Ovary (tissue), 9 donors: ENCODE measurements around the gene ARPC2. TPM values are rescaled to one million over a fixed set of nuclear protein-coding genes. Genes with fewer than 3 reads are reported as not detected.

Source experiments
- DNase-seq, 5 donors: peaks; one replicate each; pipeline ENCODE4 v3.0.0-alpha.2; 2019 to 2020
- H3K27ac ChIP-seq, 2 donors: fragments of 200-600 bp; one replicate each; pipeline versions ENCODE4 v1.5.1 to v1.8.0; 2019 to 2022
- H3K27me3 ChIP-seq: fragments of 200-600 bp; one replicate; pipeline ENCODE4 v1.8.0; 2022
- H3K36me3 ChIP-seq: fragments of 200-600 bp; sonication (generic); one replicate; pipeline ENCODE4 v1.5.1; 2019
- H3K4me1 ChIP-seq: one replicate; pipeline ENCODE4 v1.8.1; 2013; ENCODE audit warnings: mild to moderate bottlenecking, moderate library complexity; ENCODE audit not compliant: insufficient read depth
- H3K4me3 ChIP-seq: fragments of 200-600 bp; sonication (generic); one replicate; pipeline ENCODE4 v1.5.1; 2017
- H3K9me3 ChIP-seq, 2 donors: fragments of 200-600 bp in 1 of 2; sonication (generic) in 1 of 2; one replicate each; pipeline versions ENCODE4 v1.5.1 to v1.8.1; 2013 to 2019; ENCODE audit warnings: mild to moderate bottlenecking in 1 of 2, moderate library complexity in 1 of 2
- EP300 ChIP-seq: sonication (generic); formaldehyde crosslinking; IDR thresholded peaks from one replicate; pipeline ENCODE4 v1.6.1; 2017; ENCODE audit warnings: antibody characterized with exemption
- POLR2A ChIP-seq: fragments of 450-650 bp; IDR thresholded peaks from one replicate; pipeline ENCODE4 v1.6.1; 2017; ENCODE audit warnings: antibody characterized with exemption, mild to moderate bottlenecking, moderate library complexity
- WGBS, 3 donors: extraction: QIAGEN DNeasy Blood & Tissue Kit in 1 of 3; methylation state at CpG; one replicate each; pipeline versions ENCODE4 v1.1.5 to v1.1.7; 2013 to 2017; 5-methylcytosine and 5-hydroxymethylcytosine counted together
- intact Hi-C, 4 donors: fragments of 100-400 bp; cut with DNase I; formaldehyde crosslinking; loops; one replicate each; pipeline versions ENCODE4 v1.11.0 to v1.15.1; 2022 to 2023
- polyA plus RNA-seq, 2 donors: library from polyadenylated mRNA; stranded (reverse); fragments of 200-250 nt in 1 of 2; fragments of 350-450 nt in 1 of 2; fragmentation: Illumina TruSeq in 1 of 2; extraction: RNeasy Lipid Tissue Mini Kit (QIAGEN cat#74804) in 1 of 2; gene quantifications; one replicate each; pipeline ENCODE4 v1.2.3, GENCODE V29; 2013 to 2014
- total RNA-seq, 7 donors: library from RNA; depleted of rRNA in 2 of 7; stranded (reverse); fragments of >200 nt in 2 of 7; fragmentation: NEBNext Ultra II Directional in 3 of 7; extraction: Animal tissue kit (Norgen Biotek cat#: 25700) in 3 of 7; gene quantifications; one replicate each; pipeline versions ENCODE4 v1.1.0 to v1.2.4, GENCODE V29; 2016 to 2023
- TF ChIP-seq, protein P1 (sequence below), 3 donors: fragments of 450-650 bp in 2 of 3; fragments of 200-600 bp in 1 of 3; IDR thresholded peaks; one replicate each; pipeline versions ENCODE4 v1.5.1 to v1.8.0; 2016 to 2022; ENCODE audit warnings: antibody characterized with exemption in 3 of 3, mild to moderate bottlenecking in 1 of 3
- donor health status: DM: no; HTN: no; CAD: no; lungs with moderate emphysema.
- donor health status: DM: no; HTN: no; CAD: no.
- donor health status: Bipolar disorder and iron deficiency.
- donor health status: DM: yes; HTN: yes; CAD: no.
- donor health status: DM: no; HTN: no; CAD: no.
- donor health status: DM: yes; HTN: yes; CAD: no.

The ARPC2 gene
- total and polyA plus RNA-seq, 9 donors = 135 to 357 (median 170) TPM

DNA sequence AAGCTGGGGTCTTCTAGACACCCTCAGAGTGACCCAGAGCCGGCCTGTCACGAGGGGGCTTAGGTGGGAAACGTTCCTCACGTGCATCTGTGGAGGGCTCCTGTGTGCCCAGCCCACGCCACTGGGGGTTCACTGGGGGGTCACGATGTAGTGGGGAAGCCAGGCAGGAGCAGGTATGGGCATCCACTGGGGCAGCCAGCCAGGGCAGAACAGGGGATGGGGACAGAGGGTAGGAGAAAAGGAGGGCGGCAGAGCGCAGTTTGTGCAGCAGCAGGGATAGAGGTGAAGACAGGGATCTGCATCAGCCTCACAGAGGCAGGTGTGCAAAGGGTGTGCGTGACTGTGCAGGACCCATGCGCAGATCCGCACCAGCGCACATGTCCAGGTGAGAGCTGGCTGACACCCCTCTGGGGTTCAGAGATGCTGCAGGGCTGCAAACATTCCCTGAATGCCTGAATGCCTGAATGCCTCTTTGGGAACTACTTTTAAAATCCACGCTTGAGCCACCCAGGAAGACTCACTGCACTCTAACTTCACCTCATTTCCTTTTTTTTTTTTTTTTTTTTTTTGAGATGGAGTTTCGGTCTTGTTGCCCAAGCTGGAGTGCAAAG is 63.4 kb downstream of the ARPC2 start:
- no peak overlapping the region for H3K27ac ChIP-seq
- intact Hi-C loops = no loop called here
- no peaks in the 10 kb centered on the region for H3K36me3 ChIP-seq
- no peak for TF ChIP-seq EP300
- no peak for TF ChIP-seq POLR2A
- TF ChIP-seq, protein P1, sequence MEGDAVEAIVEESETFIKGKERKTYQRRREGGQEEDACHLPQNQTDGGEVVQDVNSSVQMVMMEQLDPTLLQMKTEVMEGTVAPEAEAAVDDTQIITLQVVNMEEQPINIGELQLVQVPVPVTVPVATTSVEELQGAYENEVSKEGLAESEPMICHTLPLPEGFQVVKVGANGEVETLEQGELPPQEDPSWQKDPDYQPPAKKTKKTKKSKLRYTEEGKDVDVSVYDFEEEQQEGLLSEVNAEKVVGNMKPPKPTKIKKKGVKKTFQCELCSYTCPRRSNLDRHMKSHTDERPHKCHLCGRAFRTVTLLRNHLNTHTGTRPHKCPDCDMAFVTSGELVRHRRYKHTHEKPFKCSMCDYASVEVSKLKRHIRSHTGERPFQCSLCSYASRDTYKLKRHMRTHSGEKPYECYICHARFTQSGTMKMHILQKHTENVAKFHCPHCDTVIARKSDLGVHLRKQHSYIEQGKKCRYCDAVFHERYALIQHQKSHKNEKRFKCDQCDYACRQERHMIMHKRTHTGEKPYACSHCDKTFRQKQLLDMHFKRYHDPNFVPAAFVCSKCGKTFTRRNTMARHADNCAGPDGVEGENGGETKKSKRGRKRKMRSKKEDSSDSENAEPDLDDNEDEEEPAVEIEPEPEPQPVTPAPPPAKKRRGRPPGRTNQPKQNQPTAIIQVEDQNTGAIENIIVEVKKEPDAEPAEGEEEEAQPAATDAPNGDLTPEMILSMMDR (IDR thresholded peaks at IDR 0.05) = no peak
- H3K27me3 ChIP-seq = no peaks in the 10 kb centered on the region
- WGBS, 3 donors = 88 to 93% (median 90%) methylated on average over 14 of the region's 14 CpGs
- H3K9me3 ChIP-seq = no peaks in the 10 kb centered on the region
- peaks cover 10% of the 10 kb centered on the region for H3K4me1 ChIP-seq
- no peak for DNase-seq
- no peak overlapping the region for H3K4me3 ChIP-seq

DNA sequence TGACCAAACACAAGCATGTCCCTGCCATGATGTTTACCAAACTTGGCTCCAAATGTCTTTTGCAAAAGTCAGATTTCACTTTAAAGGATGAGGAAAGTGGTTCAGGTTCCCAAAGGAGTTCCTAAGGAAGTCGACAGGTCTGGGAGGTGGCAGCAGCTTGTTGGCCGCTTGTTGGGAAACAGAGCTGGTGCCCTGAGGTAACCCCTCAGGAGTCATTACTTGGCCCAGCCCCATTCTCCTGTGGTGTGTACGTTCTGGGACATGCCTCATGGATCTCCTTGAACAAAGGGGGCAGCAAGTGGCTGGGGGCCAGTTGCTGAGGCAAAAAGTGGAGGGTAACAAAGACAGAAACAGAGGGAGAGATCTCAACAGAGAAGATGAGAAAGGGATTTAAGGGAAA is 64.5 kb downstream of the ARPC2 start:
- no peak overlapping the region for H3K27ac ChIP-seq
- H3K9me3 ChIP-seq = no peaks in the 10 kb centered on the region
- intact Hi-C loops = no loop called here
- H3K27me3 ChIP-seq = no peaks in the 10 kb centered on the region
- no peak overlapping the region for H3K4me3 ChIP-seq
- TF ChIP-seq, protein P1 (IDR thresholded peaks at IDR 0.05) = no peak
- H3K36me3 ChIP-seq = no peaks in the 10 kb centered on the region
- peaks cover 19% of the 10 kb centered on the region for H3K4me1 ChIP-seq
- 76 to 79% (median 76%) methylated on average over 3 of the region's 3 CpGs for WGBS, 3 donors
- no peak for DNase-seq

DNA sequence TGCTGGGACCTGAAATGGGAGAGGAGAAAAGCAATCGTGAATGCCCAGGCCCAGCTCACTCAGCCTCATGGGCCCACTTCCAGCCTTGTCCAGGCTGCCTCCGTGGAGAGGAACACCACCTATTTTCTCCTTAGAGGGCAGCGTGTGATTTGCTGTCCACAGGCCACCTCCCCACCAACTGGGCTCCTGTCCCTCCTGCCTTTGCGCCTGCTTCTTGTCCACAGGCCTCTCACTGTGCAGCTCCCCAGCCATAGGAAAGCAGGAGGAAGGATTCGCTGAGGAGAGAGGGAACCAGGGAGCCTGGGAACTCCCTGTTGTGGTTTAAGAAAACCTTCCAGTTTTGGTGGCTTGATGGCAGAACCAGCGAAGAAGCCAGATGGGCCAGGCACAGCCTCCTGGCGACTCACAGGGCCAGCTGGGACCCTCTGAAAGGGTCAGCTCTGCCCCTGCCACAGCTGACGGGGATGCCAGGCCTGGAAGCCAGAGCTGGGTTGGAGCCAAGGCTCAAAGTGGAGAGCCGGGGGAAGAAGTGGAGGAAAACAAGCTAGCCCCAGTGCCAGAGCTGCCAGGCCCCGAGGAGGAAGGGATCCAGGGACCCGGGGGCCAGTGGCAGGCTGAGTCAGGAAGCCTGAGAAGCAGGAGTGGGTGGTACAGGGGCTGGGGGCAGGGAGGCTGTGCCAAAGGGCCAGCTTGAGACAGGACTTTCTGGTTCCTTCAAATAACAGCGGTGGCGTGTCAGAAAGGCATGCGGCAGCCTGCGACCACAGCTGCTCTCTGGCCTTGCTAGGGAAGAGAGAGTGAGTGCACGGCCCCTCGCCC is 65.4 kb downstream of the ARPC2 start:
- H3K36me3 ChIP-seq = no peaks in the 10 kb centered on the region
- peaks cover 21% of the 10 kb centered on the region for H3K4me1 ChIP-seq
- TF ChIP-seq POLR2A (no peak), EP300 (no peak)
- TF ChIP-seq, protein P1 (IDR thresholded peaks at IDR 0.05) = no peak
- intact Hi-C loops = no loop called here
- DNase-seq = no peak
- WGBS, 3 donors = 54 to 56% (median 54%) methylated on average over 17 of the region's 17 CpGs
- no peaks in the 10 kb centered on the region for H3K9me3 ChIP-seq
- no peaks in the 10 kb centered on the region for H3K27me3 ChIP-seq
- no peak overlapping the region for H3K4me3 ChIP-seq
- no peak overlapping the region for H3K27ac ChIP-seq

DNA sequence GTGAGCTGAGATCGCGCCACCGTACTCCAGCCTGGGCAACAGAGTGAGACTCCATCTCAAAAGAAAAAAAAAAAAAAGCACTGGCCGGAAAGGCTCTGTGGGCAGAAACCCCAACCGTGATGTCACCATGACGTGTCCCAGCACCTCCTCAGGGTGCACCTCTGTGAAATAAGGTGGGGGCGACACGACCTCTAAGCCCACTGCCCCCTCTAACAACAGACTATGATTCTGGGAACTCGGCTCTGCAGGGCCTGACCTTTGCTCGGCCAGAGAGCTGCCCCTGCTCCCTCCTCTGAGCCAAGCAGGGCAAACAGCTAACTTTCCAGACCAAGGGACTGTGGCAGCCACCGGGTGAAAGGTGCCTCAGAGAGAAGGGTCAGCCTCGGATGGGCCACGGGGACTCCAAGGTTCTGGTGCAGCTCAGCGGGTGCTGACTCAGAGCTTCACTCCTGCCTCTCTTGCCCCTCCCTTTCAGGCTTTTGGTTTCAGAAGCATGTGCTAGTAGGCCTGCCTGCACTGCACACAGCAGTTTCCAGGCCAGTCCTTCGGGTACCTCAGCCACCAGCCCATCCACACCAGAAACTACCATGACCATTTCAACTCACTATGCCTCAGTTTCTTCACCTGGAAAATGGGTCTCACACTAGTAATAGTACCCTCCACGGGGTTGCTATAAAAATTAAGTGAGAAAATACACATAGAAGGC is 67.3 kb downstream of the ARPC2 start:
- no peak for DNase-seq
- TF ChIP-seq POLR2A = no peak
- TF ChIP-seq, protein P1 (IDR thresholded peaks at IDR 0.05) = no peak
- Histone ChIP-seq H3K4me1 (peaks cover 25% of the 10 kb centered on the region), H3K27ac (no peak overlapping the region), H3K36me3 (no peaks in the 10 kb centered on the region), H3K4me3 (no peak overlapping the region), H3K9me3 (no peaks in the 10 kb centered on the region), H3K27me3 (no peaks in the 10 kb centered on the region)
- intact Hi-C loops = no loop called here
- 54 to 64% (median 60%) methylated on average over 16 of the region's 16 CpGs for WGBS, 3 donors
